GM20000 (cell line): ENCODE results near the gene NF2.

Experiments
- DNase-seq: peaks from one replicate; pipeline ENCODE4 v3.0.0; 2012; ENCODE audit warnings: low spot score
- CTCF ChIP-seq: IDR thresholded peaks from 2 replicates; pipeline ENCODE4 v1.5.1; 2012; ENCODE audit warnings: mild to moderate bottlenecking, control low read depth; ENCODE audit errors: extremely low read depth, missing control alignments

The NF2 gene

GRCh38 chr22:29742326-29742725 is 138.9 kb downstream of the NF2 start:
- DNase-seq, result no peak
- TF ChIP-seq CTCF, result no peak

GRCh38 chr22:29744902-29745301 is 141.5 kb downstream of the NF2 start:
- DNase-seq, result no peak
- no peak for TF ChIP-seq CTCF

- no peak for DNase-seq
- TF ChIP-seq CTCF, result no peak
These were observed 144.4 kb downstream of the NF2 start for GRCh38 chr22:29747832-29748231.
